Sigmoid colon (tissue), 3 donors: ENCODE results near the gene HDAC4.

Source experiments
- POLR2A ChIP-seq, 2 donors: fragments of 450-650 bp; IDR thresholded peaks; one replicate each; pipeline ENCODE4 v1.6.1; 2016; ENCODE audit warnings: antibody characterized with exemption in 2 of 2, mild to moderate bottlenecking in 2 of 2, moderate library complexity in 2 of 2
- TF ChIP-seq, protein P1 (sequence below), 4 experiments: fragments of 450-650 bp in 3 of 4; fragments of 200-600 bp in 1 of 4; IDR thresholded peaks; one replicate each; pipeline ENCODE4 v1.5.1; 2016 to 2019; ENCODE audit warnings: antibody characterized with exemption in 4 of 4, mild to moderate bottlenecking in 3 of 4, moderate library complexity in 2 of 4

DNA sequence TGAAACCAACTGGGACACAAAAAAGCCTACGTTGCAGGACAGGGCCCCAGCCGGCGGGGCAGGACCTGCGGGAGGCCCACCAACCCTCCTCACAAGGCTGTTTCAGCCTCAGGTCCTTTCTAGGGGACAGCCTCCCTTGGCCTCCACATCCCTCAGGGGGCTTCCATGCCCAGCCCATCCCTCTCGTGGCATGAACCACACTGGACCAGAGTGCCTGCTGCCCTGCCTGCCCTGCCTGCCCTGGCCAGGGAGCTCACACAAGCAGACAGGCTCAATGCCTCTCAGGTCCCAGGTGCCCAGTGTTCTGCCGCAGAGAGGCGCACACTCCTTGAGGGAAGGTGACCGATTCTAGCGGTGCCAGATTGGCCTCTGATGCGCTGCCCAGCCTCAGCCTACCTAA lies 57.4 kb downstream of the HDAC4 start:
- TF ChIP-seq, protein P1, sequence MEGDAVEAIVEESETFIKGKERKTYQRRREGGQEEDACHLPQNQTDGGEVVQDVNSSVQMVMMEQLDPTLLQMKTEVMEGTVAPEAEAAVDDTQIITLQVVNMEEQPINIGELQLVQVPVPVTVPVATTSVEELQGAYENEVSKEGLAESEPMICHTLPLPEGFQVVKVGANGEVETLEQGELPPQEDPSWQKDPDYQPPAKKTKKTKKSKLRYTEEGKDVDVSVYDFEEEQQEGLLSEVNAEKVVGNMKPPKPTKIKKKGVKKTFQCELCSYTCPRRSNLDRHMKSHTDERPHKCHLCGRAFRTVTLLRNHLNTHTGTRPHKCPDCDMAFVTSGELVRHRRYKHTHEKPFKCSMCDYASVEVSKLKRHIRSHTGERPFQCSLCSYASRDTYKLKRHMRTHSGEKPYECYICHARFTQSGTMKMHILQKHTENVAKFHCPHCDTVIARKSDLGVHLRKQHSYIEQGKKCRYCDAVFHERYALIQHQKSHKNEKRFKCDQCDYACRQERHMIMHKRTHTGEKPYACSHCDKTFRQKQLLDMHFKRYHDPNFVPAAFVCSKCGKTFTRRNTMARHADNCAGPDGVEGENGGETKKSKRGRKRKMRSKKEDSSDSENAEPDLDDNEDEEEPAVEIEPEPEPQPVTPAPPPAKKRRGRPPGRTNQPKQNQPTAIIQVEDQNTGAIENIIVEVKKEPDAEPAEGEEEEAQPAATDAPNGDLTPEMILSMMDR (IDR thresholded peaks at IDR 0.05), result no peak
- no peak for TF ChIP-seq POLR2A (IDR thresholded peaks at IDR 0.05)
